ENCODE measurements around the gene PCDHB8.
"Not testable (repeated sequence)": the region's sequence is repeated elsewhere in the genome, so short reads cannot be mapped to it uniquely, and the experiment has no call there.

Gene PCDHB8

GRCh38 chr5:141225421-141225820, 47.8 kb downstream of the PCDHB8 start:
- not testable (repeated sequence) for FAIRE-seq; DNase-seq (ENCODE audit: low spot score)

Data from RCC 7860 (cell line).